NOMO-1 (cell line): Measurements from ENCODE around the gene CENPB.

Experiments used
- DNase-seq, 2 experiments: peaks; one replicate each; lab custom pipeline; 2025; ENCODE audit not compliant: unreplicated experiment in 2 of 2; lab: John Stamatoyannopoulos, UW

The CENPB gene

GRCh38 chr20:3767427-3768341, 18.9 kb downstream of the CENPB start, which contains the start of gene ADISSP:
Gene ADISSP, minus strand, starts transcription at chr20:3767753. Its CDS starts 7,653 bp downstream, at chr20:3760100.
- DNase-seq = peak; percentile 96 to 99

GRCh38 chr20:3767110-3767426, 19.5 kb downstream of the CENPB start:
- no peak for DNase-seq

DNA sequence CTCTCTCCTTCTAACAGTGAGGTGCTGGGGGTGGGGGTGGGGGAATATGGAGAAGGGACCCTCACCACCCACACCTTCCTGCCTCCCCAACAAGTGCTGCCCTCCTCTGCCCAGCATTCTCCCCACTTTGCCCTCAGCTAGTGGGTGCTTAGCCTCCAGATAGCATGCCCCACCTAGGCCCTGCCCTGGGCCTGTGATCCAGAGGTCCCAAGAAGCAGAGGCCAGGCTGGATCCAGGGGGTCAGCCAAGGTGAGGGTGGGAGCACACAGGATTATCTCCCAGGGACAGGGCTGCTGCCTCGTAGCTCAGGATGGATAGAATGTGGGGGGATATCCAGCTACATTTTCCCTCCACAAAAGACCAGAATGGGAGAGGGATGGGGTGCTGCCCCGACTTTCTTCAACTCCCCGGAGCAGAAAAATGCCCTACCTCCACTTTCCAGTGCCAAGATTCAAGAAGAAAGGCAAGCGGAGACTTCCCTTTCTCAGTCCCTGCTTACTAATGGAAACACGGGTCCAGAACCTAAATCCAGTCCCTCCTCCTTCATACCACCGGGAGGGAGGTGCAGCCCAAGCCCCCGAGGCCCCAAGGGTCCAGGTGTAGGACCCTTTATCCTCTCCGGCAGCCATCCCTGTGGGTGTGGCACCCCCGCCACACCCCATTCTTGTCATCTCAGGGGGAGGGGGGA, 20.0 kb downstream of the CENPB start:
- no peak for DNase-seq

- peak; percentile 37 to 50 for DNase-seq
These were observed 21.2 kb downstream of the CENPB start for GRCh38 chr20:3765171-3765882.

- DNase-seq = no peak
These were observed 21.9 kb downstream of the CENPB start for GRCh38 chr20:3764659-3765058.

DNA sequence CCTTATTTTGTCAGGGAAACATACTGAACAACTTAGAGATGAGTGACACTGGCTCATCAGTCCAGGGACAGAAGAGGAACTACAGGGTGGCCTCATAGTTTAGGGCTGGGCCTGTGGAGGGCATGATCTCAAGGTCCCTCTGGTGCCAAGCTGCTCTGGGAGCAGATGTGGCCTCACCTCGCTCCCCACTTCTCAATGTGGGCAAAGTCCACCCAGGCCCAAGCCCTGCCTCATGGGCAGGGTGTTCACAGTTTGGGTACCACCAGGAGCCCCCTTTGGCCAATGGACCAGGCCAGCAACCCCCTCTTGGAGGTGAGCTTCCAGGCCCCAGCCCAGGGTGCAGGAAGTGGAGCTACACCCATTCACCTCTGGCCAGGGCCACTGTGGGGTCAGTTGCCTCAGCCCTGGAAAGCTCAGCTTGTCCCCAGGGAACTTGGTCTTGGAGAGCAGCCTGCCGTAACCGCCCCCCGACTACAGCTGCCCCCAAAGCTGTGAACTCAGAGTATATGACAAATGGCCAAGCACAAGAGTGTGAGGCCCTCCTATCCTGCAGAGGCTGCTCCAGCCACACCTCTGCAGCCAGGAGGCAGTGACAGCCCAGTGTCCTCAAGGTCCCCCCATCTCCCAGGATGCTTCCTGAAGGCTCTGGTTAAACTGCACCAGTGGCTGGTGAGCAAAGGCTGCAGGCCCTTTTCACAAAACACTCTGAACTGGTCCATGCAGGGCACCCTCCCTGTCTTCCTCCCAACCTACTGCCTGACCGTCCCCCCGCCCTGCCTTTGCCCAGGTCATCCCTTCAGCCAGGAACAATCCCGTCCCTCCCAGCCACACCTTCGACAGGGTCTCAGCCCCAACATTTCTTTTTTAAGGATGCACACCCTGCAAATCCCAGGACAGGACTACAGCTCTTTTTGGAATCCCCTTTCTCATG, 22.6 kb downstream of the CENPB start:
- peak; percentile 33 to 47 for DNase-seq

GRCh38 chr20:3760655-3761348, 25.7 kb downstream of the CENPB start:
- no peak for DNase-seq

GRCh38 chr20:3759884-3760283, 26.7 kb downstream of the CENPB start:
- no peak for DNase-seq

DNA sequence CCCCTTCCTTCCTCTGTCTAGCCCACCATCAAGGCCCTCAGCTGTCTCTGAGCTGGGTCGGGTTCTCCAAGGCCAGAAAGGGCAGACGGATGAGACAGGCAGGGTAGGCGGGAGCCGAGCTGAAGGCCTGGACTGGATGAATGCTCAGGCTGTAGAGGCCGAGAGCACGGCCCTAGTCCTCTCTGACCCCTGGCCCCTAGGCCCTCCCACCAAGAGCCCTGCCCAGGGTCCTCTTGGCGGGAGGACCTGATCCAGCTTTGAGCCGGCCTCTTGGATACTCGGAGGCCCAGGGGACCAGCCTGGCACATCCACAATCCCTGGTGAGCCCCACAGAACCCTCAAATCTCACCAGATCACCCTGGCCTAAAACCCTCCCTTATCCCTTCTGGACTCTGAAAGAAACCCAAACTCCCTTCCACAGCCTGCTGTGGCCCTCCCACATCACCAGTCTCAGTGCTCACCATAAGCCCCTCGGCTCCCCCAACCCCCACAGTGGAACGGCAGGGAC, 27.2 kb downstream of the CENPB start:
- DNase-seq = no peak

DNA sequence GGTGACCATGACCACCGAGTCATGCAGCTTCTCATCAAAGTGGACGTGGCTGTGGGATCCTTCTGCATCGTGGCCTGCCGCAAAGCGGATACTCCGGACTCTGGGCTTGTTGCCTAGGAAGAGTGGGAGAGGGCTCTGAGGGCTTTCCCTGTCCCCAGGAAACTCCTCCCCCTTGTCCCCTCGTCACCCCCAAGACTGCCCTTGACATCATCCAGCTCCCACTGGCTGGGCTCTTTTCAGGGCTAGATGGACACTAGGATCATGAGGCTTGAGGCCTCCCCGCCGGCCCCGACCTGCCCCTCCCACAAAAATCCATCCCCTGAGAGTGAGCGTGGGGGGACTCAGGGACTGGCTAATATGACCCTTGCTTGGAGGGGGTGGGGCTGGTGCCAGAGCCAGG, 28.0 kb downstream of the CENPB start:
- no peak for DNase-seq

- peak in 1 of 2 experiments; percentile 36 for DNase-seq
These were observed 29.3 kb downstream of the CENPB start for GRCh38 chr20:3757268-3757667.

- no peak for DNase-seq
These were observed 30.6 kb downstream of the CENPB start for GRCh38 chr20:3755814-3756480.

GRCh38 chr20:3755269-3755668, 31.3 kb downstream of the CENPB start:
- DNase-seq = no peak

DNA sequence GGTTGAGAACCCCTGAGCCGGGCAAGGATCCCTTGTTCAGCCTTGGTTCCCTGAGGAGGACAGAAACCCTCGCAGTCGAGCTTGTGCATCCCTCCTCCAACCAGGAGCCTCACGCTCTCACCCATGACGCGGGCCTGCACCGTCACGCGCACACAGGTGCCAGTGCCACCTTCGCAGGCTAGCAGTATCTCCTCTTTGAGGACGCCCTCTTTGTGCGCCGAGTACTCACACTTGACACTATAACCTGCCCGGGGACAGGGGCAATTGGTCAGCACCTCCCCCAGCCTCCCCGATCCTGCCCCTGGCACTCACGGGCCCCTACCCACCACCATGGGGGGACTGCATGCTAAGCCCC, 32.3 kb downstream of the CENPB start:
- no peak for DNase-seq

GRCh38 chr20:3753501-3754275, 32.9 kb downstream of the CENPB start:
- no peak for DNase-seq

DNA sequence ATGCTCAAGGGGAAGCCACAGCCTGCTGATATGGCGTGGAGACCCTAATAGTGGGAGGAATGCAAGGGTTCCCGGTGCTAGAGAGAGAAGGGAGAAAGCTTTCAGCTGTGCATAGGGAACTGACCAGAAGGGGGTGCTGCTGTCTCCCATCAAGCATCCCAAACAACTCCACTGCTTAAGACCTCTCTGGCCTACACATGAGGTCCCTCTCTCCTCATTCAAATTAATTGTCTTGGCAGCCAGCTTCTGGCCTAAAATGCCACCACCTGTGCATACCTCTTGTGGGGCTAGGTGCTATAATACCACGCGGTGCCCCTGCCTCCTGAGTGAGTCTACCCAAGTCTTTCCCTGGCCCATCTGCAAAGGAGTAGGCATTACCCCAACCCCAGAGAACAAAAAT, 33.4 kb downstream of the CENPB start:
- peak in 1 of 2 experiments; percentile 58 for DNase-seq

- DNase-seq = no peak
These were observed 34.2 kb downstream of the CENPB start for GRCh38 chr20:3752386-3752759.

- DNase-seq = no peak
These were observed 34.7 kb downstream of the CENPB start for GRCh38 chr20:3751675-3752385.
